ENCODE data around the gene ZCCHC8. TPM values are rescaled to one million over a fixed set of nuclear protein-coding genes. Genes with fewer than 3 reads are reported as not detected.
"Not testable (repeated sequence)": the region's sequence is repeated elsewhere in the genome, so short reads cannot be mapped to it uniquely, and the experiment has no call there.

Gene ZCCHC8
- total and polyA plus RNA-seq, 5 donors from 2014 or later, result 11.8 to 66.1 (median 15.9) TPM

DNA sequence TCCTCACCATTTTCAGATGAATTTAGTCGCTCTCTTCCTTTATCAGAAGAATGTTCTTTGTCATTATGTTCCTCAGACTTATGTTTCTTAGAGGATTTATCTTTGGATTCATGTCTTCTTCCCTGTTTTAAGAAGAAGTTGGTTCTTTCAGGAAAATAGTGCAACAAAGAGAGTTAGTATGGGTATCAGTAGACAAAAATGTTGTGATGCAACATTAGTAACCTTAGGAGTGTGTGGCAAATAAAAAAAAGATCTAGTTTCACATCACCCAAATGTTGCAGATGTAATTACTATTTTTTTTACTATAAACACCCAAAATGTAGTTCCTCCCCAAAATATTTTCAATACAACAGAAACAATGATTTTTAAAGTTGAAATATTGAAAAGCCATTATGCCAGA lies 18.2 kb upstream of the ZCCHC8 start:
- H3K4me3 ChIP-seq (ENCODE audit: low read depth, low read length), result no peak overlapping the region
- DNase-seq, result no peak
- peaks cover 64% of the 10 kb centered on the region for H3K36me3 Mint-ChIP-seq
- no peak overlapping the region for H3K27ac ChIP-seq (ENCODE audit: insufficient read depth, low read length, poor library complexity, severe bottlenecking)
- no peaks in the 10 kb centered on the region for H3K9me3 ChIP-seq (ENCODE audit: control insufficient read depth in 2 of 2, low read length in 2 of 2)
- H3K4me3 Mint-ChIP-seq, result no peak overlapping the region
- H3K36me3 ChIP-seq (ENCODE audit: control insufficient read depth, insufficient read depth, low read length), result peaks cover 86% of the 10 kb centered on the region
- H3K4me1 ChIP-seq (ENCODE audit: control insufficient read depth, insufficient read depth, low read length, poor library complexity, severe bottlenecking), result peaks cover 35% of the 10 kb centered on the region
- no peak overlapping the region for H3K27ac Mint-ChIP-seq
- no peak for ATAC-seq (ENCODE audit: low read depth in 2 of 2)
- H3K27me3 ChIP-seq (ENCODE audit: control insufficient read depth, insufficient read depth, low read length), result no peaks in the 10 kb centered on the region
- H3K4me1 Mint-ChIP-seq, result peaks cover 24 to 70% (median 54%) of the 10 kb centered on the region in 4 donors
- no peaks in the 10 kb centered on the region for H3K27me3 Mint-ChIP-seq
- H3K9me3 Mint-ChIP-seq, result no peaks in the 10 kb centered on the region

DNA sequence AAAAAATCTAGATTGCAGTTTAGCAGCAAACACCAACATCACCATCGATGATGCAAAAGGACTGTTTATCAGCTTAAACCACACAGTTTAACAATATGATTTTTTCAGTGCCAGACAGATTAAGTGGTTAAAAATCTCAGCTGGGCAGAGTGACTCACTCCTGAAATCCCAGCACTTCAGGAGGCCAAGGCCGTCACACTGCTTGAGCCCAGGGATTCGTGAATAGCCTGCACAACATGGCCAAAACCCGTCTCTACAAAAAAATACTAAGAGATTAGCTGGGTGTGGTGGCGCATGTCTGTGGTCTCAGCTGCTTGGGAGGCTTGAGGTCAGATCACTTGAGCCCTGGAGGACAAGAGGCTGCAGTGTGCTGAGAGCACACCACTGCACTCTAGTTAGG lies 17.1 kb upstream of the ZCCHC8 start:
- Histone ChIP-seq H3K27me3 (ENCODE audit: control insufficient read depth, insufficient read depth, low read length) (no peaks in the 10 kb centered on the region), H3K27ac (ENCODE audit: insufficient read depth, low read length, poor library complexity, severe bottlenecking) (no peak overlapping the region), H3K4me1 (ENCODE audit: control insufficient read depth, insufficient read depth, low read length, poor library complexity, severe bottlenecking) (peaks cover 24% of the 10 kb centered on the region), H3K36me3 (ENCODE audit: control insufficient read depth, insufficient read depth, low read length) (peaks cover 89% of the 10 kb centered on the region), H3K9me3 (ENCODE audit: control insufficient read depth in 2 of 2, low read length in 2 of 2) (no peaks in the 10 kb centered on the region), H3K4me3 (ENCODE audit: low read depth, low read length) (no peak overlapping the region)
- H3K36me3 Mint-ChIP-seq, result peaks cover 57% of the 10 kb centered on the region
- ATAC-seq (ENCODE audit: low read depth in 2 of 2), result no peak
- H3K4me1 Mint-ChIP-seq, result peaks cover 19 to 60% (median 45%) of the 10 kb centered on the region in 4 donors
- H3K9me3 Mint-ChIP-seq, result no peaks in the 10 kb centered on the region
- no peak for DNase-seq
- no peak overlapping the region for H3K27ac Mint-ChIP-seq
- H3K4me3 Mint-ChIP-seq, result no peak overlapping the region
- H3K27me3 Mint-ChIP-seq, result no peaks in the 10 kb centered on the region

DNA sequence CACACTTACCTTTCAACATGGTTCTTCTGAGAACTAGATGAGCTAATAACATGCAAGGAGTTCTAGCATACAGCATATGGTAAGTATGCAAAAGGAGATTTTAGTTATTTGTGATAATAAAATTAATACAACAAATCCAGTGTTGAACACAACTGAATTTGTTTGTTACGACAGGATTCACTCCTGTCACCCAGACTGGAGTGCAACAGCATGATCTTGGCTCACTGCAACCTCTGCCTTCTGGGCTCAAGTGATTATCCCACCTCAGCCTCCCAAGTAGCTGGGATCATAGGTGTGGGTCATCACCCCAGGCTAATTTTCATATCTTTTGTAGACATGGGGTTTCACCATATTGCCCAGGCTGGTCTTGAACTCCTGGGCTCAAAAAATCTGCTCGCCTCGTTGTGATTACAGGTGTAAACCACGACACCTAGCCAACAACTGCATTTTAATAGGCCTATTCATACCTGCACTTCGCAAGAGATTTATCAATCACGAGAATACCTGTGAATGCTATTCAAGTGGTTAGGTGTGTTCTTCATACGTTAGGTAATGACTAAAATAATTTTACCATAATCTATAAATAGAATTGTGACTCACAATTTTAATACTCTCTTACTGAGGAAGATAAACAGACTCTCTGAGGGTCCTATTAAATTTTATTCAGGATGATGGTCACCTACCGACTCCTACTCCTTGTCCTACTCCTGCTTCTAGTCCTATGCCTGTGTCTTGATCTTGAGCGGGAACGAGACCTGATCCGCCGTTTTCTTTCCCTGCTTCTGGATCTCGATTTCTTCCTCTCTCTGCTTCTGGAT lies 16.0 kb upstream of the ZCCHC8 start:
- no peaks in the 10 kb centered on the region for H3K27me3 Mint-ChIP-seq
- Histone ChIP-seq H3K36me3 (ENCODE audit: control insufficient read depth, insufficient read depth, low read length) (peaks cover 95% of the 10 kb centered on the region), H3K9me3 (ENCODE audit: control insufficient read depth in 2 of 2, low read length in 2 of 2) (no peaks in the 10 kb centered on the region), H3K27ac (ENCODE audit: insufficient read depth, low read length, poor library complexity, severe bottlenecking) (no peak overlapping the region), H3K4me1 (ENCODE audit: control insufficient read depth, insufficient read depth, low read length, poor library complexity, severe bottlenecking) (peaks cover 13% of the 10 kb centered on the region), H3K4me3 (ENCODE audit: low read depth, low read length) (no peak overlapping the region), H3K27me3 (ENCODE audit: control insufficient read depth, insufficient read depth, low read length) (no peaks in the 10 kb centered on the region)
- DNase-seq (no peak), ATAC-seq (ENCODE audit: low read depth in 2 of 2) (no peak)
- H3K27ac Mint-ChIP-seq, result peak overlapping the region in 1 of 3 donors; percentile 40
- H3K36me3 Mint-ChIP-seq, result peaks cover 56% of the 10 kb centered on the region
- peaks cover 19 to 53% (median 38%) of the 10 kb centered on the region in 4 donors for H3K4me1 Mint-ChIP-seq
- H3K9me3 Mint-ChIP-seq, result no peaks in the 10 kb centered on the region
- H3K4me3 Mint-ChIP-seq, result no peak overlapping the region

DNA sequence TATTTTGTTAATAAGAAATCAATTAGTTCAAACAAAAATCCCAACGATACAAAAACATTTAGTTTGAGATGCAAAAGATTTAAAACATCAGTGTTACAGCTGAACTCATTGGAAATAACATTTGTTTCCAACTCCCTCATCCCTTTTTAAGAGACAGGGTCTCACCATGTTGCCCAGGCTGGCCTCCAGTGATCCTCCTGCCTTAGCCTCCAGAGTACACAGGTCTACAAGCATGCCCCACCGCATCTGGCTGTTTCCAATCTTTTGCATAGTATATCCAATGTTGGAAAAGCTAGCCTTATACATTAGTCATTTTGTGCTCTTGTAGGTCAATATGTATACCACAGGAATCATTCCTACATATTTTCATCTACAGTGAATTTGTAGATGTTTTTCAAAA lies 14.5 kb upstream of the ZCCHC8 start:
- Mint-ChIP-seq H3K4me1 (peaks cover 19 to 41% (median 28%) of the 10 kb centered on the region in 4 donors), H3K9me3 (no peaks in the 10 kb centered on the region), H3K36me3 (peaks cover 50% of the 10 kb centered on the region), H3K4me3 (peak overlapping the region in 2 of 4 donors; percentile 8 to 9), H3K27me3 (no peaks in the 10 kb centered on the region), H3K27ac (no peak overlapping the region)
- Histone ChIP-seq H3K27me3 (ENCODE audit: control insufficient read depth, insufficient read depth, low read length) (no peaks in the 10 kb centered on the region), H3K27ac (ENCODE audit: insufficient read depth, low read length, poor library complexity, severe bottlenecking) (no peak overlapping the region), H3K9me3 (ENCODE audit: control insufficient read depth in 2 of 2, low read length in 2 of 2) (no peaks in the 10 kb centered on the region), H3K4me3 (ENCODE audit: low read depth, low read length) (no peak overlapping the region), H3K36me3 (ENCODE audit: control insufficient read depth, insufficient read depth, low read length) (peaks cover 94% of the 10 kb centered on the region), H3K4me1 (ENCODE audit: control insufficient read depth, insufficient read depth, low read length, poor library complexity, severe bottlenecking) (peaks cover 7% of the 10 kb centered on the region)
- no peak for ATAC-seq (ENCODE audit: low read depth in 2 of 2)
- DNase-seq, result no peak

DNA sequence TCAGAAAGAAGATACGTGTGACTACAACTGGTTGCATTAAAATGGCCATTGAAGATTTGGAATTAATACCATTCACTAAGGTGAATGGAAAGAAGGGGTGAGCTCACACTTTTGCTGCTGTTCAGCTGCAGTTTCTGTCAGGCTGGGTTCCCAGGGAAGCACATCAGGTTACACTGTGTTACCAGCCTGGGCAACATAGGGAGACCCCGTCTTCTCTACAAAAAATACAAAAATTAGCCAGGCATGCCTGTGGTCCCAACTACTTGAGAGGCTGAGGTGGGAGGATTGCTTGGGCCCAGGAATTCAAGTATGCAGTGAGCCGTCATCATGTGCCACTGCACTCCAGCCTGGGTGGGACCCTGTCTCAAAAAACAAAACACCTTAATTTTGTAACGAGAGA lies 12.9 kb upstream of the ZCCHC8 start:
- Mint-ChIP-seq H3K36me3 (peaks cover 45% of the 10 kb centered on the region), H3K4me1 (peaks cover 7 to 28% (median 17%) of the 10 kb centered on the region in 4 donors), H3K9me3 (no peaks in the 10 kb centered on the region), H3K27me3 (no peaks in the 10 kb centered on the region), H3K4me3 (no peak overlapping the region), H3K27ac (peak overlapping the region in 1 of 3 donors; percentile 26)
- DNase-seq, result no peak
- no peak for ATAC-seq (ENCODE audit: low read depth in 2 of 2)
- Histone ChIP-seq H3K27ac (ENCODE audit: insufficient read depth, low read length, poor library complexity, severe bottlenecking) (no peak overlapping the region), H3K9me3 (ENCODE audit: control insufficient read depth in 2 of 2, low read length in 2 of 2) (no peaks in the 10 kb centered on the region), H3K27me3 (ENCODE audit: control insufficient read depth, insufficient read depth, low read length) (no peaks in the 10 kb centered on the region), H3K36me3 (ENCODE audit: control insufficient read depth, insufficient read depth, low read length) (peaks cover 95% of the 10 kb centered on the region), H3K4me1 (ENCODE audit: control insufficient read depth, insufficient read depth, low read length, poor library complexity, severe bottlenecking) (no peaks in the 10 kb centered on the region), H3K4me3 (ENCODE audit: low read depth, low read length) (no peak overlapping the region)

DNA sequence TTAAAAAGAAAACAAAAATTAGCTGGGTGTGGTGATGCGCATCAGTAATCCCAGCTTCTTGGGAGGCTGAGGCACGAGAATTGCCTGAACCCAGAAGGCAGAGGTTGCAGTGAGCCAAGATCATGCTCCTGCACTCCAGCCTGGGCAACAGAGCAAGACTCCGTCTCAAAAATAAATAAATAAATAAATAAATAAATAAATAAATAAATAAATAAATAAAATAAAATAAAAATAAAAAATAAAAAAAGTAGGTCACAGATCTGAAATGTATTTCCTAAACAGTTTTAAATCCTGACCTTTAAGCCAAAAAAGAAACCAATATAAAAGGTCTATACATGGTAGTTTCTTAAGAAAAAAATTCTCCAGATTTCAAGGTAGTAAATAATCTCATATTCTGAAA lies 12.3 kb upstream of the ZCCHC8 start:
- ATAC-seq (ENCODE audit: low read depth in 2 of 2); H3K9me3 ChIP-seq (ENCODE audit: control insufficient read depth in 2 of 2, low read length in 2 of 2); H3K27ac ChIP-seq (ENCODE audit: insufficient read depth, low read length, poor library complexity, severe bottlenecking); H3K4me3 ChIP-seq (ENCODE audit: low read depth, low read length); H3K4me3 Mint-ChIP-seq; H3K4me1 ChIP-seq (ENCODE audit: control insufficient read depth, insufficient read depth, low read length, poor library complexity, severe bottlenecking); H3K9me3 Mint-ChIP-seq; H3K27ac Mint-ChIP-seq; H3K27me3 Mint-ChIP-seq; DNase-seq; H3K27me3 ChIP-seq (ENCODE audit: control insufficient read depth, insufficient read depth, low read length): not testable (repeated sequence)
- peaks cover 97% of the 10 kb centered on the region for H3K36me3 ChIP-seq (ENCODE audit: control insufficient read depth, insufficient read depth, low read length)
- Mint-ChIP-seq H3K4me1 (peaks cover 7 to 24% (median 15%) of the 10 kb centered on the region in 4 donors), H3K36me3 (peaks cover 47% of the 10 kb centered on the region)

DNA sequence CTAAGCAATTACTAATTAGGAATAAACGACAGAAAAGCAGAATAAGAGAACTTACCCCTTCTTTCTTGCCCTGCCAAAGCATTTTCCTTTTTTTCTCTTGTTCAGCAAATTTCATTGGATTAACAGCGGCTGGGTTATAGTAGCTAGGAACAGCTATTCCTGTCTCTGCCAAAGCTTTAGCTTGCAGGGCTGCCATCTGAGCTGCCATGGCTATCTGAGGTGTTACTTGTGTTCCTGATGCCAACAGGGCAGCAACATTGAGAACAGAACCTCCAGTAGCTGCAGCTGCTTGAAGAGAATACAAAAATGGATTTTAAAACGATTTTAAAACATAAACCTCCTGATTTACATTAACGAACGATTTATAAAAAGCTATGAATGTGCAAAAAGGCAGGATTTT lies 7.4 kb upstream of the ZCCHC8 start:
- no peaks in the 10 kb centered on the region for H3K4me1 ChIP-seq (ENCODE audit: control insufficient read depth, insufficient read depth, low read length, poor library complexity, severe bottlenecking)
- no peak overlapping the region for H3K27ac Mint-ChIP-seq
- no peak overlapping the region for H3K4me3 Mint-ChIP-seq
- H3K27me3 ChIP-seq (ENCODE audit: control insufficient read depth, insufficient read depth, low read length), result no peaks in the 10 kb centered on the region
- H3K36me3 Mint-ChIP-seq, result peaks cover 46% of the 10 kb centered on the region
- no peak overlapping the region for H3K27ac ChIP-seq (ENCODE audit: insufficient read depth, low read length, poor library complexity, severe bottlenecking)
- H3K36me3 ChIP-seq (ENCODE audit: control insufficient read depth, insufficient read depth, low read length), result peaks cover 95% of the 10 kb centered on the region
- ATAC-seq (ENCODE audit: low read depth in 2 of 2) (no peak), DNase-seq (no peak)
- peaks cover under 1% of the 10 kb centered on the region for H3K27me3 Mint-ChIP-seq
- H3K9me3 Mint-ChIP-seq, result no peaks in the 10 kb centered on the region
- peaks cover 0 to 14% (median 6%) of the 10 kb centered on the region in 4 donors for H3K4me1 Mint-ChIP-seq
- H3K9me3 ChIP-seq (ENCODE audit: control insufficient read depth in 2 of 2, low read length in 2 of 2), result no peaks in the 10 kb centered on the region
- H3K4me3 ChIP-seq (ENCODE audit: low read depth, low read length), result no peak overlapping the region

DNA sequence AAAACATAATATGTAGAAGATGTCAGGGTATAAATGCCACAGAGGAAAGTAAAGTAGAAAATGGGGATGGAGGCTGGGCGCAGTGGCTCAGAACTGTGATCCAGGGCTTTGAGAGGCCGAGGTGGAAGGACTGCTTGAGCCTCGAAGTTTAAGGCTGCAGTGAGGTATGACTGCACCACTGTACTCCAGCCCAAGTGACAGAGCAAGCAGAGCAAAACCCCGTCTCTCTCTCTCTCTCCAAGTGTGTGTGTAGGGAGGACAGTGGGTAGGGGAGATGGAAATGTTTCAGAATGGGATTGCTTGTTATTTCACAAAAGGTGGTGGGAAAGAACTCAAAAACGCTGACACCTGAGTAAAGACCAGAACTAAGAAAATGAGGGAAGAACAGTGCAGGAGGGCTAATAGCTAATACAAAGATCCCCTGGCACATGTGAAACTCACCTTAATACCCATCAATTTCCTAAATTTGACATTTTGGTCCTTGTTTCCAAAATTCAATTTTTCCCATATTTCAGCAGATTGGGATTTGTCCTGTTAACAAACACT lies 5.7 kb upstream of the ZCCHC8 start:
- Mint-ChIP-seq H3K27ac (no peak overlapping the region), H3K9me3 (no peaks in the 10 kb centered on the region), H3K36me3 (peaks cover 42% of the 10 kb centered on the region), H3K27me3 (peaks cover 4% of the 10 kb centered on the region), H3K4me1 (peaks cover 0 to 24% (median 9%) of the 10 kb centered on the region in 4 donors), H3K4me3 (no peak overlapping the region)
- Histone ChIP-seq H3K9me3 (ENCODE audit: control insufficient read depth in 2 of 2, low read length in 2 of 2) (no peaks in the 10 kb centered on the region), H3K4me3 (ENCODE audit: low read depth, low read length) (no peak overlapping the region), H3K27ac (ENCODE audit: insufficient read depth, low read length, poor library complexity, severe bottlenecking) (no peak overlapping the region), H3K36me3 (ENCODE audit: control insufficient read depth, insufficient read depth, low read length) (peaks cover 81% of the 10 kb centered on the region), H3K27me3 (ENCODE audit: control insufficient read depth, insufficient read depth, low read length) (no peaks in the 10 kb centered on the region), H3K4me1 (ENCODE audit: control insufficient read depth, insufficient read depth, low read length, poor library complexity, severe bottlenecking) (peaks cover 10% of the 10 kb centered on the region)
- ATAC-seq (ENCODE audit: low read depth in 2 of 2) (no peak), DNase-seq (no peak)
